Right atrium auricular region (tissue), 2 donors: Measurements from ENCODE around the gene TCHP. TPM values are rescaled to one million over a fixed set of nuclear protein-coding genes. Genes with fewer than 3 reads are reported as not detected.

Experiments used
- DNase-seq: peaks from one replicate; pipeline ENCODE4 v3.0.0-alpha.2; 2019; ENCODE audit warnings: low spot score
- H3K27ac ChIP-seq, 2 donors: fragments of 200-600 bp; sonication (generic); 1 replicate in 1 of 2; 2 replicates in 1 of 2; pipeline ENCODE4 v1.5.1; 2016 to 2019
- H3K27me3 ChIP-seq, 2 donors: fragments of 200-600 bp; sonication (generic); one replicate each; pipeline versions ENCODE4 v1.5.1 to v1.6.0; 2017 to 2019
- H3K36me3 ChIP-seq: fragments of 200-600 bp; sonication (generic); one replicate; pipeline ENCODE4 v1.5.1; 2016
- H3K4me1 ChIP-seq, 2 donors: fragments of 200-600 bp; sonication (generic); one replicate each; pipeline versions ENCODE4 v1.5.1 to v1.6.0; 2017 to 2019
- H3K4me3 ChIP-seq, 2 donors: fragments of 200-600 bp; sonication (generic); 1 replicate in 1 of 2; 2 replicates in 1 of 2; pipeline ENCODE4 v1.5.1; 2017 to 2019; ENCODE audit warnings: mild to moderate bottlenecking in 1 of 2, moderate library complexity in 1 of 2
- H3K9me3 ChIP-seq, 2 donors: fragments of 200-600 bp; sonication (generic); one replicate each; pipeline ENCODE4 v1.5.1; 2019
- CTCF ChIP-seq, 2 donors: fragments of 200-600 bp; sonication (generic); IDR thresholded peaks; one replicate each; pipeline ENCODE4 v1.5.1; 2019; ENCODE audit warnings: antibody characterized with exemption in 2 of 2
- total RNA-seq, 2 donors: library from RNA; depleted of rRNA; stranded (reverse); fragments of >200 nt; gene quantifications; one replicate each; pipeline ENCODE4 v1.1.0, GENCODE V29; 2016

The TCHP gene
- total RNA-seq, 2 donors from 2014 or later: 6.4 to 9.4 TPM

- Histone ChIP-seq H3K27ac (no peak overlapping the region), H3K27me3 (no peaks in the 10 kb centered on the region), H3K36me3 (peaks cover 52% of the 10 kb centered on the region), H3K4me3 (no peak overlapping the region), H3K4me1 (no peaks in the 10 kb centered on the region), H3K9me3 (no peaks in the 10 kb centered on the region)
- DNase-seq: no peak
- TF ChIP-seq CTCF (IDR thresholded peaks at IDR 0.05): no peak
Measured at GRCh38 chr12:109938947-109939346, 38.9 kb downstream of the TCHP start.

- peaks cover 47% of the 10 kb centered on the region for H3K36me3 ChIP-seq
- no peak for TF ChIP-seq CTCF (IDR thresholded peaks at IDR 0.05)
Measured at GRCh38 chr12:109939504-109939903, 39.4 kb downstream of the TCHP start.

GRCh38 chr12:109940339-109940923 is 40.4 kb downstream of the TCHP start:
- Histone ChIP-seq H3K4me3 (no peak overlapping the region), H3K27me3 (no peaks in the 10 kb centered on the region), H3K4me1 (peaks cover 0 to 13% of the 10 kb centered on the region in 2 donors), H3K27ac (no peak overlapping the region), H3K9me3 (no peaks in the 10 kb centered on the region), H3K36me3 (peaks cover 37% of the 10 kb centered on the region)
- no peak for DNase-seq
- TF ChIP-seq CTCF (IDR thresholded peaks at IDR 0.05): no peak

More at GRCh38 chr12:109939504-109939903, 39.4 kb downstream of the TCHP start:
- Histone ChIP-seq H3K27me3 (no peaks in the 10 kb centered on the region), H3K4me1 (peaks cover 0 to 4% of the 10 kb centered on the region in 2 donors), H3K4me3 (no peak overlapping the region), H3K27ac (no peak overlapping the region), H3K9me3 (no peaks in the 10 kb centered on the region)
- no peak for DNase-seq

GRCh38 chr12:109943811-109944210 is 43.7 kb downstream of the TCHP start:
- Histone ChIP-seq H3K9me3 (no peaks in the 10 kb centered on the region), H3K36me3 (peaks cover 17% of the 10 kb centered on the region), H3K4me1 (peaks cover 0 to 44% of the 10 kb centered on the region in 2 donors), H3K27ac (no peak overlapping the region), H3K4me3 (no peak overlapping the region), H3K27me3 (no peaks in the 10 kb centered on the region)
- no peak for TF ChIP-seq CTCF (IDR thresholded peaks at IDR 0.05)
- DNase-seq: no peak

GRCh38 chr12:109944561-109945359 is 44.7 kb downstream of the TCHP start:
- H3K27ac ChIP-seq: peak overlapping the region; percentile 18 to 40
- no peaks in the 10 kb centered on the region for H3K9me3 ChIP-seq
- TF ChIP-seq CTCF (IDR thresholded peaks at IDR 0.05): peak in 1 of 2 donors; percentile 20
- DNase-seq: no peak
- no peak overlapping the region for H3K4me3 ChIP-seq
- peaks cover 0 to 53% of the 10 kb centered on the region in 2 donors for H3K4me1 ChIP-seq
- H3K36me3 ChIP-seq: peaks cover 12% of the 10 kb centered on the region
- no peaks in the 10 kb centered on the region for H3K27me3 ChIP-seq
